A549 (cell line): ENCODE results near the gene IGF1. TPM values are rescaled to one million over a fixed set of nuclear protein-coding genes. Genes with fewer than 3 reads are reported as not detected.

Experiments
- ATAC-seq, 2 experiments: fragments of 200-7000 bp in 1 of 2; fragments of >200 bp in 1 of 2; cut with Nextera tagmentation in 1 of 2; cut with Tn5 transposase in 1 of 2; 3 replicates each; pipeline versions ENCODE4 v1.8.0 to v1.9.1; 2018 to 2020; ENCODE audit warnings: mild to moderate bottlenecking in 1 of 2, moderate library complexity in 1 of 2
- CTCF ChIA-PET: fragments of 300-600 bp; sonication (Branson Sonifier 250); formaldehyde crosslinking; extraction: SDS; loops from one replicate; lab custom pipeline; 2021; ENCODE audit warnings: antibody characterized with exemption, inconsistent platforms; lab: Yijun Ruan, JAX
- POLR2A ChIA-PET: fragments of 350-600 bp; formaldehyde crosslinking; extraction: SDS; loops from one replicate; lab custom pipeline; 2021; ENCODE audit warnings: antibody characterized with exemption, inconsistent platforms; lab: Yijun Ruan, JAX
- DNase-seq, 2 experiments: peaks; one replicate each; pipeline versions ENCODE4 v3.0.0 to v3.0.0-alpha.2; 2011 to 2016; ENCODE audit warnings: low read depth in 1 of 2, low spot score in 1 of 2
- FAIRE-seq: peaks from 2 replicates; lab custom pipeline; 2011; peaks lifted over from hg19 to GRCh38; lab: Jason Lieb, UNC
- H3K27ac ChIP-seq, 2 experiments: fragments of >200 bp; sonication (Bioruptor Twin); formaldehyde crosslinking; 3 replicates each; pipeline ENCODE4 v1.5.1; 2016 to 2017
- H3K4me1 ChIP-seq: fragments of >200 bp; sonication (Bioruptor Twin); formaldehyde crosslinking; 3 replicates; pipeline ENCODE4 v1.6.1; 2016
- H3K4me2 ChIP-seq: fragments of >200 bp; sonication (Bioruptor Twin); formaldehyde crosslinking; 3 replicates; pipeline ENCODE4 v1.6.1; 2016
- H3K4me3 ChIP-seq: fragments of >200 bp; sonication (Bioruptor Twin); formaldehyde crosslinking; 3 replicates; pipeline ENCODE4 v1.5.1; 2016
- H3K9me3 ChIP-seq: fragments of >200 bp; sonication (Bioruptor Twin); formaldehyde crosslinking; 3 replicates; pipeline ENCODE4 v1.6.1; 2016
- BCL3 ChIP-seq: fragments of >200 bp; sonication (Bioruptor Twin); formaldehyde crosslinking; IDR thresholded peaks from 3 replicates; pipeline ENCODE4 v1.6.1; 2016
- CBX8 ChIP-seq: fragments of 200-600 bp; sonication (generic); IDR thresholded peaks from 2 replicates; pipeline ENCODE4 v1.6.1; 2016
- E2F6 ChIP-seq: IDR thresholded peaks from 2 replicates; pipeline ENCODE4 v1.6.1; 2012; ENCODE audit warnings: low read depth, borderline replicate concordance
- EHF ChIP-seq: fragments of 250-450 bp; sonication (Bioruptor Pico); IDR thresholded peaks from 2 replicates; pipeline ENCODE4 v1.5.0; 2020; ENCODE audit warnings: mild to moderate bottlenecking
- FOSL2 ChIP-seq, 2 experiments: fragments of 450-650 bp in 1 of 2; fragments of >200 bp in 1 of 2; sonication (Bioruptor Twin) in 1 of 2; formaldehyde crosslinking; IDR thresholded peaks; 2 replicates each; pipeline versions ENCODE4 v1.5.0 to v1.6.1; 2016 to 2020; ENCODE audit warnings: mild to moderate bottlenecking in 1 of 2, moderate library complexity in 1 of 2
- HES2 ChIP-seq: fragments of >200 bp; sonication (Bioruptor Twin); formaldehyde crosslinking; IDR thresholded peaks from 2 replicates; pipeline ENCODE4 v1.6.1; 2016
- HOXA7 ChIP-seq: fragments of 250-450 bp; sonication (Bioruptor Pico); IDR thresholded peaks from 2 replicates; pipeline ENCODE4 v1.5.0; 2020; ENCODE audit warnings: mild to moderate bottlenecking, moderate library complexity
- HOXB5 ChIP-seq: fragments of 250-450 bp; sonication (Bioruptor Pico); IDR thresholded peaks from 2 replicates; pipeline ENCODE4 v1.5.0; 2020; ENCODE audit warnings: mild to moderate bottlenecking, moderate library complexity
- JUN ChIP-seq, 2 experiments: fragments of >200 bp; sonication (Bioruptor Twin); formaldehyde crosslinking; IDR thresholded peaks; 2 replicates in 1 of 2; 3 replicates in 1 of 2; pipeline ENCODE4 v1.6.1; 2016 to 2017
- KDM5A ChIP-seq: fragments of 200-600 bp; sonication (generic); IDR thresholded peaks from 2 replicates; pipeline ENCODE4 v1.6.1; 2016; ENCODE audit warnings: antibody characterized with exemption, mild to moderate bottlenecking
- MYC ChIP-seq: IDR thresholded peaks from 2 replicates; pipeline ENCODE4 v1.6.1; 2012; ENCODE audit warnings: mild to moderate bottlenecking, inconsistent platforms, low read length, improper control_type of control experiment, borderline replicate concordance
- PHF8 ChIP-seq: fragments of 200-600 bp; sonication (generic); IDR thresholded peaks from 2 replicates; pipeline ENCODE4 v1.6.1; 2016; ENCODE audit warnings: low read depth, mild to moderate bottlenecking, antibody characterized with exemption, moderate library complexity, borderline replicate concordance
- RFX5 ChIP-seq: fragments of 450-650 bp; IDR thresholded peaks from 2 replicates; pipeline ENCODE4 v1.7.1; 2014; ENCODE audit warnings: antibody characterized with exemption, mild to moderate bottlenecking, moderate library complexity
- SMC3 ChIP-seq: fragments of >200 bp; sonication (Bioruptor Twin); formaldehyde crosslinking; IDR thresholded peaks from 3 replicates; pipeline ENCODE4 v1.6.1; 2018; ENCODE audit warnings: inconsistent platforms
- TP53 ChIP-seq: fragments of 250-450 bp; sonication (Bioruptor Pico); IDR thresholded peaks from 2 replicates; pipeline ENCODE4 v1.5.0; 2021; ENCODE audit warnings: mild to moderate bottlenecking, moderate library complexity
- WGBS: methylation state at CpG from one replicate; pipeline ENCODE4 v1.1.6; 2017; ENCODE audit errors: missing lambda C conversion rate; 5-methylcytosine and 5-hydroxymethylcytosine counted together
- polyA plus RNA-seq, 4 experiments: library from polyadenylated mRNA; depleted of rRNA in 3 of 4; stranded (reverse); fragments of >200 nt; fragmentation: RNase III in 1 of 4; extraction: RNeasy Plus Mini Kit Qiagen cat#74134 plus additional on column Dnase treatment in 1 of 4; gene quantifications; 2 replicates in 3 of 4; 3 replicates in 1 of 4; pipeline ENCODE4 v1.2.3, GENCODE V29; 2011 to 2017

Gene IGF1
- polyA plus RNA-seq, 2 of the 4 experiments (the other 2 are of a cell fraction), result 0.16 TPM; not detected in 1

GRCh38 chr12:102408487-102409297 lies 71.7 kb downstream of the IGF1 start:
- no peaks in the 10 kb centered on the region for H3K9me3 ChIP-seq
- no peak overlapping the region for H3K4me2 ChIP-seq
- H3K4me3 ChIP-seq, result no peak overlapping the region
- 35% methylated on average over 4 of the region's 4 CpGs for WGBS
- DNase-seq (no peak), FAIRE-seq (no peak), ATAC-seq (no peak)
- TF ChIP-seq RFX5 (no peak), PHF8 (no peak), EHF (CRISPR knock-in tag) (no peak), KDM5A (no peak), HOXA7 (no peak), MYC (no peak), HOXB5 (CRISPR knock-in tag) (no peak), CBX8 (no peak), HES2 (no peak)
- no peak overlapping the region for H3K27ac ChIP-seq
- CTCF ChIA-PET, result no interaction called here
- POLR2A ChIA-PET, result no interaction called here
- 0 out of 3 replicates have a peak, but pooled peaks cover 2% of the 10 kb centered on the region for H3K4me1 ChIP-seq

GRCh38 chr12:102407776-102408486 lies 72.4 kb downstream of the IGF1 start:
- ChIA-PET CTCF (no interaction called here), POLR2A (no interaction called here)
- ATAC-seq (no peak; a peak in 1 of 6 replicates), DNase-seq (peak in 1 of 2 experiments; percentile 15), FAIRE-seq (no peak)
- Histone ChIP-seq H3K27ac (no peak overlapping the region), H3K9me3 (no peaks in the 10 kb centered on the region), H3K4me3 (no peak overlapping the region), H3K4me2 (no peak overlapping the region), H3K4me1 (0 out of 3 replicates have a peak, but pooled peaks cover 2% of the 10 kb centered on the region)
- WGBS, result 56% methylated on average over 3 of the region's 3 CpGs
- TF ChIP-seq HES2, result no peak
- TF ChIP-seq E2F6, result no peak
- TF ChIP-seq BCL3, result no peak
- TF ChIP-seq SMC3, result no peak

GRCh38 chr12:102406033-102406584 lies 74.3 kb downstream of the IGF1 start:
- CTCF ChIA-PET, result no interaction called here
- WGBS, result 47% methylated on average over 7 of the region's 7 CpGs
- H3K4me1 ChIP-seq, result 0 out of 3 replicates have a peak, but pooled peaks cover 2% of the 10 kb centered on the region
- H3K27ac ChIP-seq, result no peak overlapping the region
- H3K4me2 ChIP-seq, result no peak overlapping the region
- ATAC-seq (no peak), DNase-seq (no peak), FAIRE-seq (no peak)
- no peak overlapping the region for H3K4me3 ChIP-seq
- TF ChIP-seq TP53 (no peak), JUN (IDR thresholded peaks at IDR 0.05) (no peak)
- POLR2A ChIA-PET, result no interaction called here
- H3K9me3 ChIP-seq, result no peaks in the 10 kb centered on the region

GRCh38 chr12:102401087-102401486 lies 79.3 kb downstream of the IGF1 start:
- H3K4me1 ChIP-seq, result no peaks in the 10 kb centered on the region
- POLR2A ChIA-PET, result no interaction called here
- FAIRE-seq (no peak), DNase-seq (no peak), ATAC-seq (no peak)
- H3K27ac ChIP-seq, result no peak overlapping the region
- no peaks in the 10 kb centered on the region for H3K9me3 ChIP-seq
- CTCF ChIA-PET, result no interaction called here
- no peak overlapping the region for H3K4me2 ChIP-seq
- TF ChIP-seq FOSL2 (IDR thresholded peaks at IDR 0.05) (no peak), FOSL2 (CRISPR knock-in tag; IDR thresholded peaks at IDR 0.05) (no peak), RFX5 (no peak)
- H3K4me3 ChIP-seq, result no peak overlapping the region
- 51% methylated on average over 2 of the region's 2 CpGs for WGBS
